Fibroblast of lung (primary cell): ENCODE results near the gene PPP1R1C. TPM values are rescaled to one million over a fixed set of nuclear protein-coding genes. Genes with fewer than 3 reads are reported as not detected.
A peak's percentile ranks its signal among the peaks of the same experiment; 100 is the strongest.

Source experiments
- DNase-seq, 2 donors: peaks; one replicate each; pipeline versions ENCODE4 v3.0.0 to v3.0.0-alpha.2; 2010; ENCODE audit warnings: low read depth in 2 of 2
- H2AFZ ChIP-seq: 2 replicates; pipeline ENCODE4 v1.5.1; 2012; ENCODE audit warnings: low read length, control low read depth, inconsistent platforms
- H3K27ac ChIP-seq: 2 replicates; pipeline ENCODE4 v1.5.1; 2011; ENCODE audit warnings: low read length, control low read depth; ENCODE audit not compliant: insufficient read depth
- H3K27me3 ChIP-seq: 2 replicates; pipeline ENCODE4 v1.5.1; 2011; ENCODE audit warnings: mild to moderate bottlenecking, low read length; ENCODE audit not compliant: control insufficient read depth, insufficient read depth
- H3K36me3 ChIP-seq: 2 replicates; pipeline ENCODE4 v1.5.1; 2011; ENCODE audit warnings: low read length; ENCODE audit not compliant: control insufficient read depth, insufficient read depth
- H3K4me1 ChIP-seq: 2 replicates; pipeline ENCODE4 v1.5.1; 2011; ENCODE audit warnings: low read length; ENCODE audit not compliant: control insufficient read depth, insufficient read depth; ENCODE audit errors: extremely low read depth
- H3K4me2 ChIP-seq: 2 replicates; pipeline ENCODE4 v1.5.1; 2011; ENCODE audit warnings: low read length, control low read depth; ENCODE audit not compliant: insufficient read depth; ENCODE audit errors: extremely low read depth
- H3K4me3 ChIP-seq, 4 experiments: fragments of 200-600 bp in 1 of 4; sonication (generic) in 1 of 4; replicated peaks in 1 of 4; 2 replicates each; pipeline ENCODE4 v1.5.1; 2011 to 2016; ENCODE audit warnings: low read length in 4 of 4, low read depth in 3 of 4, mild to moderate bottlenecking in 3 of 4, control low read depth in 2 of 4, inconsistent platforms in 1 of 4, mixed read lengths in 1 of 4; ENCODE audit not compliant: insufficient read depth in 1 of 4; ENCODE audit errors: control extremely low read depth in 1 of 4
- H3K79me2 ChIP-seq: 2 replicates; pipeline ENCODE4 v1.5.1; 2012; ENCODE audit warnings: mild to moderate bottlenecking, low read length, inconsistent platforms; ENCODE audit not compliant: control insufficient read depth, insufficient read depth
- H3K9ac ChIP-seq: 2 replicates; pipeline ENCODE4 v1.5.1; 2011; ENCODE audit warnings: mild to moderate bottlenecking, low read length, control low read depth; ENCODE audit not compliant: insufficient read depth
- H3K9me3 ChIP-seq: 2 replicates; pipeline ENCODE4 v1.5.1; 2012; ENCODE audit warnings: low read depth, low read length; ENCODE audit not compliant: control insufficient read depth, insufficient read depth
- H4K20me1 ChIP-seq: 2 replicates; pipeline ENCODE4 v1.5.1; 2011; ENCODE audit warnings: low read length; ENCODE audit not compliant: control insufficient read depth, insufficient read depth; ENCODE audit errors: extremely low read depth
- CTCF ChIP-seq, 2 donors: IDR thresholded peaks in 1 of 2; conservative IDR thresholded peaks in 1 of 2; 1 replicate in 1 of 2; 2 replicates in 1 of 2; pipeline ENCODE4 v1.5.1; 2011 to 2012; ENCODE audit warnings: low read length in 2 of 2, control low read depth in 1 of 2, inconsistent platforms in 1 of 2, low read depth in 1 of 2, mild to moderate bottlenecking in 1 of 2
- EZH2 ChIP-seq: IDR thresholded peaks from 2 replicates; pipeline ENCODE4 v1.5.1; 2012; ENCODE audit warnings: low read length, control low read depth, mild to moderate bottlenecking; ENCODE audit errors: missing control alignments
- polyA plus RNA-seq, 2 donors: library from polyadenylated mRNA; depleted of rRNA in 1 of 2; stranded (reverse) in 1 of 2; unstranded in 1 of 2; fragments of >200 nt; gene quantifications; 2 replicates each; pipeline ENCODE4 v1.2.1, GENCODE V29; 2011 to 2012; ENCODE audit warnings: missing spikeins in 1 of 2
- total RNA-seq: library from RNA; depleted of rRNA; stranded (reverse); fragments of >200 nt; gene quantifications from 2 replicates; pipeline ENCODE4 v1.2.1, GENCODE V29; 2014

Gene PPP1R1C
- total and polyA plus RNA-seq, 2 donors (not counting 1 experiment from before 2014, with no cell fraction given): 0.50 to 0.57 TPM

- Histone ChIP-seq H3K9me3 (no peaks in the 10 kb centered on the region), H3K27ac (no peak overlapping the region), H3K4me1 (peaks cover 9% of the 10 kb centered on the region), H3K36me3 (no peaks in the 10 kb centered on the region), H3K27me3 (no peaks in the 10 kb centered on the region), H4K20me1 (no peaks in the 10 kb centered on the region), H2AFZ (no peak overlapping the region), H3K9ac (no peak overlapping the region), H3K4me3 (no peak overlapping the region), H3K4me2 (no peak overlapping the region), H3K79me2 (no peaks in the 10 kb centered on the region)
- peak in 1 of 2 donors; percentile 70 for DNase-seq
- TF ChIP-seq EZH2: no peak
- no peak for TF ChIP-seq CTCF (conservative IDR thresholded peaks at IDR 0.05 in 1 of 2, IDR thresholded peaks at IDR 0.05 in 1 of 2; ENCODE audit: low read depth in 1 of 2, low read length in 2 of 2)
Measured at GRCh38 chr2:181949047-181949446, 36.6 kb upstream of the PPP1R1C start.

GRCh38 chr2:181952404-181953226 lies 33.0 kb upstream of the PPP1R1C start:
- no peak for TF ChIP-seq CTCF (conservative IDR thresholded peaks at IDR 0.05 in 1 of 2, IDR thresholded peaks at IDR 0.05 in 1 of 2; ENCODE audit: low read depth in 1 of 2, low read length in 2 of 2)
- no peak for TF ChIP-seq EZH2
- Histone ChIP-seq H3K4me3 (no peak overlapping the region), H3K9ac (no peak overlapping the region), H3K27ac (no peak overlapping the region), H3K4me1 (peaks cover 14% of the 10 kb centered on the region), H3K9me3 (no peaks in the 10 kb centered on the region), H4K20me1 (no peaks in the 10 kb centered on the region), H2AFZ (no peak overlapping the region), H3K27me3 (no peaks in the 10 kb centered on the region), H3K4me2 (no peak overlapping the region), H3K36me3 (no peaks in the 10 kb centered on the region), H3K79me2 (no peaks in the 10 kb centered on the region)
- no peak for DNase-seq

- H3K4me1 ChIP-seq: peaks cover 14% of the 10 kb centered on the region
- no peak overlapping the region for H3K9ac ChIP-seq
- peak overlapping the region in 2 of 4 experiments; percentile 23 to 40 for H3K4me3 ChIP-seq
- H3K27me3 ChIP-seq: no peaks in the 10 kb centered on the region
- H3K4me2 ChIP-seq: peak overlapping the region; percentile 40
- no peaks in the 10 kb centered on the region for H3K9me3 ChIP-seq
- no peaks in the 10 kb centered on the region for H4K20me1 ChIP-seq
- peak overlapping the region; percentile 1 for H3K27ac ChIP-seq
- DNase-seq: peak; percentile 66 to 75
- no peaks in the 10 kb centered on the region for H3K36me3 ChIP-seq
- TF ChIP-seq CTCF (conservative IDR thresholded peaks at IDR 0.05 in 1 of 2, IDR thresholded peaks at IDR 0.05 in 1 of 2; ENCODE audit: low read depth in 1 of 2, low read length in 2 of 2) (peak; percentile 67 to 70), EZH2 (no peak)
- H2AFZ ChIP-seq: peak overlapping the region; percentile 2
- no peaks in the 10 kb centered on the region for H3K79me2 ChIP-seq
Measured at GRCh38 chr2:181953881-181954537, 31.6 kb upstream of the PPP1R1C start.
